Activated B cell treated with CpG ODN at 0.5 μM for 24 hours (primary cell): ENCODE data around the gene PARM1. TPM values are rescaled to one million over a fixed set of nuclear protein-coding genes. Genes with fewer than 3 reads are reported as not detected.

ENCODE experiments used
- ATAC-seq: fragments of 200-7000 bp; cut with Tn5 transposase; one replicate; pipeline ENCODE4 v1.10.0; 2021; ENCODE audit warnings: low read depth, mild to moderate bottlenecking, moderate library complexity
- CTCF ChIA-PET: fragments of 350-600 bp; sonication (Branson Sonifier 250); formaldehyde crosslinking; loops from one replicate; lab custom pipeline; 2021; ENCODE audit warnings: antibody characterized with exemption; lab: Charles Lee
- POLR2A ChIA-PET: fragments of 350-600 bp; sonication (Branson Sonifier 250); formaldehyde crosslinking; loops from one replicate; lab custom pipeline; 2021; ENCODE audit warnings: antibody characterized with exemption; lab: Charles Lee
- DNase-seq: peaks from one replicate; pipeline ENCODE4 v3.0.0; 2022
- H3K27ac Mint-ChIP-seq: one replicate; pipeline ENCODE4 v1.8.0; 2020; ENCODE audit warnings: mixed read lengths
- H3K27me3 Mint-ChIP-seq: one replicate; pipeline ENCODE4 v1.8.0; 2021; ENCODE audit warnings: mixed read lengths
- H3K36me3 Mint-ChIP-seq: one replicate; pipeline ENCODE4 v1.8.0; 2021; ENCODE audit warnings: low read depth, mixed read lengths
- H3K4me1 Mint-ChIP-seq: one replicate; pipeline ENCODE4 v1.8.0; 2021; ENCODE audit warnings: mixed read lengths
- H3K4me3 Mint-ChIP-seq: one replicate; pipeline ENCODE4 v1.8.0; 2020; ENCODE audit warnings: mild to moderate bottlenecking, mixed read lengths
- H3K9me3 Mint-ChIP-seq: one replicate; pipeline ENCODE4 v1.8.0; 2020; ENCODE audit warnings: mixed read lengths
- intact Hi-C: fragments of 100-400 bp; cut with micrococcal nuclease; formaldehyde crosslinking; loops from one replicate; pipeline ENCODE4 v1.15.1; 2024
- total RNA-seq: library from RNA; stranded (reverse); gene quantifications from 2 replicates; pipeline ENCODE4 v1.2.3, GENCODE V29; 2022
- TF ChIP-seq, protein P1 (sequence below): fragments of 200-600 bp; IDR thresholded peaks from one replicate; pipeline ENCODE4 v1.8.0; 2022; ENCODE audit warnings: antibody characterized with exemption, mild to moderate bottlenecking

Gene PARM1
- total RNA-seq, 1 donor from 2014 or later, result 6.5 TPM

DNA sequence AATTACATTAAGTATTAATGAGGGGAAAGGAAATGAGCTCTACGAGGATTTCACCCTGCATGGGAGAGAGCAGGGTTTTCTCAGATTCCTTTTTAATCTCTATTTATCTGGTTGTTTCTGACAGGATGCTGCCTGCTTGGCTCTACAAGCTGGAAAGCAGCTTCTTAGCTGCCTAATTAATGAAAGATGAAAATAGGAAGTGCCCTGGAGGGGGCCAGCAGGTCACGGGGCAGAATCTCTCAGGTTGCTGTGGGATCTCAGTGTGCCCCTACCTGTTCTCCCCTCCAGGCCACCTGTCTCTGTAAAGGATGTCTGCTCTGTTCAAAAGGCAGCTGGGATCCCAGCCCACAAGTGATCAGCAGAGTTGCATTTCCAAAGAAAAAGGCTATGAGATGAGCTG lies 113.7 kb downstream of the PARM1 start:
- ChIA-PET POLR2A (interaction anchor here (1.0 kb wide), 1 partner anchor 10 kb away, joined by 3 read pairs; no protein-coding TSS in a partner anchor), CTCF (interaction anchor here (0.5 kb wide), 1 partner anchor 456 kb away, joined by 3 read pairs; no protein-coding TSS in a partner anchor)
- Mint-ChIP-seq H3K9me3 (no peaks in the 10 kb centered on the region), H3K27me3 (no peaks in the 10 kb centered on the region), H3K4me1 (peaks cover 14% of the 10 kb centered on the region), H3K36me3 (peaks cover 15% of the 10 kb centered on the region), H3K4me3 (peak overlapping the region; percentile 20), H3K27ac (no peak overlapping the region)
- ATAC-seq, result no peak
- TF ChIP-seq, protein P1, sequence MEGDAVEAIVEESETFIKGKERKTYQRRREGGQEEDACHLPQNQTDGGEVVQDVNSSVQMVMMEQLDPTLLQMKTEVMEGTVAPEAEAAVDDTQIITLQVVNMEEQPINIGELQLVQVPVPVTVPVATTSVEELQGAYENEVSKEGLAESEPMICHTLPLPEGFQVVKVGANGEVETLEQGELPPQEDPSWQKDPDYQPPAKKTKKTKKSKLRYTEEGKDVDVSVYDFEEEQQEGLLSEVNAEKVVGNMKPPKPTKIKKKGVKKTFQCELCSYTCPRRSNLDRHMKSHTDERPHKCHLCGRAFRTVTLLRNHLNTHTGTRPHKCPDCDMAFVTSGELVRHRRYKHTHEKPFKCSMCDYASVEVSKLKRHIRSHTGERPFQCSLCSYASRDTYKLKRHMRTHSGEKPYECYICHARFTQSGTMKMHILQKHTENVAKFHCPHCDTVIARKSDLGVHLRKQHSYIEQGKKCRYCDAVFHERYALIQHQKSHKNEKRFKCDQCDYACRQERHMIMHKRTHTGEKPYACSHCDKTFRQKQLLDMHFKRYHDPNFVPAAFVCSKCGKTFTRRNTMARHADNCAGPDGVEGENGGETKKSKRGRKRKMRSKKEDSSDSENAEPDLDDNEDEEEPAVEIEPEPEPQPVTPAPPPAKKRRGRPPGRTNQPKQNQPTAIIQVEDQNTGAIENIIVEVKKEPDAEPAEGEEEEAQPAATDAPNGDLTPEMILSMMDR, result no peak
- DNase-seq, result no peak
- intact Hi-C loops, result no loop called here

DNA sequence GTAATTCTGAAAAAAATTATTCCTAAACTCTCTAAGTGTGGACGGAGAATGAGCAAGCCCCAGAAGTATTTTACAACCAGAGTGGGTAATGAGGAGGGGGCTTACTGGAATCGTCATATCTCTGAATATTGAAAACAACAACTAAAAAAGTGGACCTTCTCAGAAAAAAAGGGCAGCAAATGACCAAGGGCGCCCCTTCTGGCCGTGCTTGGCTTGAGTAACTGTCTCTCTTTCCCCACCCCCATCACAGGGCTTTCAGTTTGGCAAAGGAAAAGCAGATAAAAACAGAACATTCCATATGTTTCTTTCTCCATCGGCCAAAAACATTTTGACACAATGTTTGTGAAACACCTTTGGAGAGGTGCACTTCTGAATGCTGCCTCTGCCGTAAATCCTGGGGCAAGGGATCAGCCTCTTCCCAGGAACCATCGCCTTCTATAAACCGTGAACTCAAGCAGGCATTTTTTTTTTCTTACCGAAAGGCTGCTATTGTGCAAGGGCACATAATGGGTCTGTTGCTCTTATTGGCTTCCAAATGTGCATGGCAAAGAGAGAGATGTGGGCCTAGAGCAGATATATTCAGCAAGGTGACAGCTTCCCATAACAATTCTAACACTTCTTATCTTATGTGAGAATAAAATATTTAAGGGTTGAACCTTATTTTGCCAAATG lies 115.4 kb downstream of the PARM1 start:
- Mint-ChIP-seq H3K9me3 (no peaks in the 10 kb centered on the region), H3K27me3 (no peaks in the 10 kb centered on the region), H3K4me1 (peaks cover 14% of the 10 kb centered on the region), H3K4me3 (no peak overlapping the region), H3K27ac (no peak overlapping the region), H3K36me3 (peaks cover 15% of the 10 kb centered on the region)
- intact Hi-C loops, result no loop called here
- TF ChIP-seq, protein P1, result no peak
- ATAC-seq (no peak), DNase-seq (no peak)
- POLR2A ChIA-PET, result no interaction called here
- CTCF ChIA-PET, result no interaction called here

DNA sequence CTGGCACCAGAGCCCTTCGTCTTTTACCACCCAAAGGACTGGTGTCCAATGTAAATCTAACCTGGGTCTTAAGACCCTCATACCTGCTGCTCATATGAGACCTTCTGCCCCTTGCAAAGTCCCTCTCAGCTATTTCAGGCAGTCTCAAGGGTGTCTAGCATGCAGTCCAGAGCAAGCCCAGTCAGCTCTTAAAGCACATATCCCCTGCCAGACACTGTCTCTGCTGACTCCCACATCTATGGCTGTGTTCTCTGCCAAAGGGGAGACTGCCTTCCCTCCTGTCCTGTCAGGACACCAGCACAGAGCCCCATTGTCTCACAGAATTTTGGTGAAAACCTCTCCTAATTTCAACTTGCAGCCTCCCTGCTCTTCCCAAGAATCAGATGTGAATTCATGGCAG lies 118.5 kb downstream of the PARM1 start:
- Mint-ChIP-seq H3K27ac (no peak overlapping the region), H3K4me3 (no peak overlapping the region), H3K36me3 (peaks cover 10% of the 10 kb centered on the region), H3K27me3 (no peaks in the 10 kb centered on the region), H3K9me3 (no peaks in the 10 kb centered on the region), H3K4me1 (peaks cover 6% of the 10 kb centered on the region)
- DNase-seq (no peak), ATAC-seq (no peak)
- ChIA-PET POLR2A (no interaction called here), CTCF (no interaction called here)
- intact Hi-C loops, result no loop called here
- TF ChIP-seq, protein P1, result no peak

DNA sequence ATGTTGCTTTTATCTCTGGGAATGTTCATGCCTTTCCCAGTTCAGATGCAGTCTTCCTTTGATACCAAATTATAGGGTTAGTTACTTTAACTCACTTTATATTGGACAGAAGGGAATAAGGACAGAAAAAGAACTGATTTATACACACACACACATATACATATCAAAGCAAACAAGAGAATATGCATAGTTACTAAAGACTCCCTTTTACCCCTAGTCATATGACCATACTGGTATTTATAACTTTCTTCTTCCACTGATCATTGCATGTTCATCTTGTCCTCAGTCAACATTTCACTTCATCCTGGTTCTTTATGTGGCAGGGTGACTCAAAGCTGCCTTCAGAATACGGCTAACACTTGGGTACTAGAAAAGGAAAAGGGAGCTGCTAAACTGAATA lies 120.4 kb downstream of the PARM1 start:
- no peak overlapping the region for H3K4me3 Mint-ChIP-seq
- H3K4me1 Mint-ChIP-seq, result no peaks in the 10 kb centered on the region
- peaks cover 10% of the 10 kb centered on the region for H3K36me3 Mint-ChIP-seq
- TF ChIP-seq, protein P1, result no peak
- H3K27me3 Mint-ChIP-seq, result no peaks in the 10 kb centered on the region
- no peak overlapping the region for H3K27ac Mint-ChIP-seq
- no peaks in the 10 kb centered on the region for H3K9me3 Mint-ChIP-seq
- ChIA-PET POLR2A (no interaction called here), CTCF (no interaction called here)
- intact Hi-C loops, result no loop called here
- DNase-seq, result no peak
- ATAC-seq, result no peak

DNA sequence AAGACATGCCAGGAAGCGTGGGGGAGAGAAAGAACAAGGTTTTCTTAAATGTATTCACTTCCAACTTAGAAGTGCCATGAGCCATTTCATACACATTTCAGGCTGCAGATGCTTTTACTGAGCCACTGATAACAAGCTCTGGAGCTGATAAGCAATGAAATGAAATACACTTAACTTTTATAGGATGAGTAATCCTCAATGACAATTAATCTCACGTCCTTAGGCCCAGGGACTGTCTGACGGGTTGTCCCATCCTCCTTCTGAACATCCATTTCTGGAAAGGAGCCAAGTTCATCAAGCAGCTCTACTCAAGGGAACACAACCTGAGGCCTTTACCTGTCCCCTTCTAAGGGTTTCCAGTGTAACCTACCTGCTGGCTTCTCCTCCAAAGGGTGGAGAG lies 121.2 kb downstream of the PARM1 start:
- TF ChIP-seq, protein P1, result no peak
- Mint-ChIP-seq H3K27ac (no peak overlapping the region), H3K9me3 (no peaks in the 10 kb centered on the region), H3K36me3 (peaks cover 10% of the 10 kb centered on the region), H3K4me3 (no peak overlapping the region), H3K27me3 (no peaks in the 10 kb centered on the region), H3K4me1 (no peaks in the 10 kb centered on the region)
- ATAC-seq (no peak), DNase-seq (no peak)
- intact Hi-C loops, result no loop called here
- POLR2A ChIA-PET, result no interaction called here
- CTCF ChIA-PET, result no interaction called here
